ENCODE data around the gene PHLDB1.

GRCh38 chr11:118694771-118695170, 87.4 kb downstream of the PHLDB1 start:
- no peak for TF ChIP-seq POLR2AphosphoS5 (IDR thresholded peaks at IDR 0.05; ENCODE audit: low read depth, low read length)
- TF ChIP-seq POLR2A (IDR thresholded peaks at IDR 0.05; ENCODE audit: low read depth, low read length): no peak
- TF ChIP-seq TAF1 (IDR thresholded peaks at IDR 0.05; ENCODE audit: low read depth, low read length): no peak
- TF ChIP-seq SPI1 (IDR thresholded peaks at IDR 0.05; ENCODE audit: low read depth, low read length): no peak
- no peak for TF ChIP-seq POU2F2 (IDR thresholded peaks at IDR 0.05; ENCODE audit: low read depth, low read length)
- no peak for TF ChIP-seq PAX5 (IDR thresholded peaks at IDR 0.05; ENCODE audit: insufficient read depth, low read length, severe bottlenecking)

All from GM12891 (cell line).